CD4-positive, alpha-beta T cell (primary cell): ENCODE data around the gene AAK1. TPM values are rescaled to one million over a fixed set of nuclear protein-coding genes. Genes with fewer than 3 reads are reported as not detected.
A peak's percentile ranks its signal among the peaks of the same experiment; 100 is the strongest.

ENCODE experiments used
- ATAC-seq: fragments of 200-7000 bp; cut with Tn5 transposase; one replicate; pipeline ENCODE4 v1.10.0; 2022; ENCODE audit warnings: mild to moderate bottlenecking; ENCODE audit not compliant: poor library complexity
- CTCF ChIA-PET: fragments of 350-600 bp; sonication (Branson Sonifier 250); formaldehyde crosslinking; loops from one replicate; lab custom pipeline; 2021; ENCODE audit warnings: antibody characterized with exemption, inconsistent platforms; lab: Charles Lee
- POLR2A ChIA-PET: fragments of 350-600 bp; sonication (Branson Sonifier 250); formaldehyde crosslinking; loops from one replicate; lab custom pipeline; 2021; ENCODE audit warnings: antibody characterized with exemption, inconsistent platforms; lab: Charles Lee
- DNase-seq, 14 experiments: peaks; one replicate each; pipeline ENCODE4 v3.0.0-alpha.2; 2013 to 2020; ENCODE audit warnings: mixed read lengths in 2 of 14
- H3K27ac ChIP-seq, 2 donors: one replicate each; pipeline versions ENCODE4 v1.5.1 to v1.7.0; 2013; ENCODE audit warnings: low read length in 2 of 2, low read depth in 1 of 2, mild to moderate bottlenecking in 1 of 2
- H3K27me3 ChIP-seq, 2 experiments: 1 replicate in 1 of 2; 2 replicates in 1 of 2; pipeline versions ENCODE4 v1.6.1 to v1.7.0; 2013; ENCODE audit warnings: low read length in 2 of 2, control low read depth in 1 of 2, mild to moderate bottlenecking in 1 of 2, moderate library complexity in 1 of 2; ENCODE audit not compliant: insufficient read depth in 2 of 2, control insufficient read depth in 1 of 2
- H3K36me3 ChIP-seq: one replicate; pipeline ENCODE4 v1.6.1; 2013; ENCODE audit warnings: low read length, control low read depth; ENCODE audit not compliant: insufficient read depth
- H3K4me1 ChIP-seq: one replicate; pipeline ENCODE4 v1.6.1; 2013; ENCODE audit warnings: low read length, control low read depth; ENCODE audit not compliant: insufficient read depth
- H3K4me3 ChIP-seq: one replicate; pipeline ENCODE4 v1.5.1; 2013; ENCODE audit warnings: mild to moderate bottlenecking, low read length, moderate library complexity
- H3K9me3 ChIP-seq, 2 experiments: 1 replicate in 1 of 2; 2 replicates in 1 of 2; pipeline versions ENCODE4 v1.6.1 to v1.7.0; 2013; ENCODE audit warnings: low read length in 2 of 2, mild to moderate bottlenecking in 2 of 2, control low read depth in 1 of 2, moderate library complexity in 1 of 2; ENCODE audit not compliant: control insufficient read depth in 1 of 2, insufficient read depth in 1 of 2
- H3K27ac Mint-ChIP-seq: one replicate; pipeline ENCODE4 v1.8.0; 2020; ENCODE audit warnings: mixed read lengths
- H3K27me3 Mint-ChIP-seq: one replicate; pipeline ENCODE4 v1.8.0; 2021; ENCODE audit warnings: mixed read lengths
- H3K36me3 Mint-ChIP-seq: one replicate; pipeline ENCODE4 v1.8.0; 2021; ENCODE audit warnings: low read depth, mixed read lengths
- H3K4me1 Mint-ChIP-seq: one replicate; pipeline ENCODE4 v1.8.0; 2021; ENCODE audit warnings: low read depth, mixed read lengths
- H3K4me3 Mint-ChIP-seq: one replicate; pipeline ENCODE4 v1.8.0; 2020; ENCODE audit warnings: mild to moderate bottlenecking, mixed read lengths
- H3K9me3 Mint-ChIP-seq: one replicate; pipeline ENCODE4 v1.8.0; 2020; ENCODE audit warnings: mixed read lengths
- intact Hi-C, 2 experiments: fragments of 100-400 bp; cut with DNase I in 1 of 2; cut with micrococcal nuclease in 1 of 2; formaldehyde crosslinking; loops; one replicate each; pipeline versions ENCODE4 v1.15.1 to v1.9.0; 2023 to 2025; cut with DNase I, micrococcal nuclease
- total RNA-seq, 174 experiments: library from RNA in 2 of 174; stranded (reverse) in 2 of 174; gene quantifications; one replicate each; pipeline ENCODE4 v1.2.3 and lab custom pipeline; 2021 to 2026
- TF ChIP-seq, protein P1 (sequence below): fragments of 200-600 bp; IDR thresholded peaks from one replicate; pipeline ENCODE4 v1.8.0; 2022; ENCODE audit warnings: antibody characterized with exemption, mild to moderate bottlenecking

The AAK1 gene
- total RNA-seq, 2 experiments from 2014 or later, result 201 to 208 TPM

GRCh38 chr2:69689466-69689865 lies 45.9 kb upstream of the AAK1 start:
- Mint-ChIP-seq H3K27ac (peak overlapping the region; percentile 90), H3K36me3 (no peaks in the 10 kb centered on the region), H3K4me3 (peak overlapping the region; percentile 75), H3K4me1 (peaks cover 93% of the 10 kb centered on the region), H3K27me3 (no peaks in the 10 kb centered on the region), H3K9me3 (peaks cover 2% of the 10 kb centered on the region)
- peaks cover 54% of the 10 kb centered on the region for H3K4me1 ChIP-seq
- TF ChIP-seq, protein P1, sequence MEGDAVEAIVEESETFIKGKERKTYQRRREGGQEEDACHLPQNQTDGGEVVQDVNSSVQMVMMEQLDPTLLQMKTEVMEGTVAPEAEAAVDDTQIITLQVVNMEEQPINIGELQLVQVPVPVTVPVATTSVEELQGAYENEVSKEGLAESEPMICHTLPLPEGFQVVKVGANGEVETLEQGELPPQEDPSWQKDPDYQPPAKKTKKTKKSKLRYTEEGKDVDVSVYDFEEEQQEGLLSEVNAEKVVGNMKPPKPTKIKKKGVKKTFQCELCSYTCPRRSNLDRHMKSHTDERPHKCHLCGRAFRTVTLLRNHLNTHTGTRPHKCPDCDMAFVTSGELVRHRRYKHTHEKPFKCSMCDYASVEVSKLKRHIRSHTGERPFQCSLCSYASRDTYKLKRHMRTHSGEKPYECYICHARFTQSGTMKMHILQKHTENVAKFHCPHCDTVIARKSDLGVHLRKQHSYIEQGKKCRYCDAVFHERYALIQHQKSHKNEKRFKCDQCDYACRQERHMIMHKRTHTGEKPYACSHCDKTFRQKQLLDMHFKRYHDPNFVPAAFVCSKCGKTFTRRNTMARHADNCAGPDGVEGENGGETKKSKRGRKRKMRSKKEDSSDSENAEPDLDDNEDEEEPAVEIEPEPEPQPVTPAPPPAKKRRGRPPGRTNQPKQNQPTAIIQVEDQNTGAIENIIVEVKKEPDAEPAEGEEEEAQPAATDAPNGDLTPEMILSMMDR, result no peak
- ATAC-seq (no peak), DNase-seq (peak in 2 of 14 experiments; percentile 32 to 59)
- H3K9me3 ChIP-seq, result no peaks in the 10 kb centered on the region
- H3K27ac ChIP-seq, result peak overlapping the region; percentile 33 to 59
- intact Hi-C loops, result no loop called here
- ChIA-PET POLR2A (interaction anchor here (0.7 to 6.7 kb wide), 2 partner anchors 39 to 44 kb away, joined by 3 to 65 read pairs; partner anchors contain the start of gene AAK1), CTCF (no interaction called here)
- peak overlapping the region; percentile 15 for H3K4me3 ChIP-seq
- no peaks in the 10 kb centered on the region for H3K36me3 ChIP-seq
- H3K27me3 ChIP-seq, result no peaks in the 10 kb centered on the region

DNA sequence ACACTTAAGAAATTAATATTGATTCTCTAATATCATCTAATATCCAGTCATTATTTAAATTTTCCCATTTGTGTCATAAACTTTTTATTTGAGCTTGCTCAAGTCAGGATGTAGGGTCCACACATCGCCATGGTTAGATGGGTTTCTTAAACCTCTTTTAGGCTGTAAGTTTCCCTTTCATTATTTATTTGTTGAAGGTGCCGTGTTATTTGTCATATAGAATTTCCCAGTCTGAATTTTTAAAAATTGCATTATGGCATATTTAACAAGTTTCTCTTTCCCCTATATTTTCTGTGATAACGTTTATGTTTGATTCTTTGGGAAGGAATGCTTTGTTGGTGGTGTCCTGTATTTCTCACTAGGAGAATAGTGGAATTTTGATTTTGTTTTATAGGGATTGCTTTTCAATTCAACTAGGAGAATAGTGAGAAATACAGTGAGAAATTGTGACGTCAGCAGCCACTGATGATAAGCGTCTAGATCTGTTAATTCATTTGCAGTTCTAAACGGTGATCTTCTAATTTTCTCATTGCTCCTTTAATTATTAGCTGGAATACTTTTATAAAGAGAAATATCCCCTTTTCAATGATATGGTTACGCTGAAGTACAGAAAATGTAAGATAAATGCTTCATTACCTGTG lies 44.6 kb upstream of the AAK1 start:
- DNase-seq, result no peak
- CTCF ChIA-PET, result no interaction called here
- Histone ChIP-seq H3K9me3 (no peaks in the 10 kb centered on the region), H3K27ac (peak overlapping the region in 1 of 2 donors; percentile 59), H3K4me1 (peaks cover 48% of the 10 kb centered on the region), H3K4me3 (no peak overlapping the region), H3K36me3 (no peaks in the 10 kb centered on the region), H3K27me3 (no peaks in the 10 kb centered on the region)
- Mint-ChIP-seq H3K4me1 (peaks cover 93% of the 10 kb centered on the region), H3K27ac (peak overlapping the region; percentile 90), H3K36me3 (no peaks in the 10 kb centered on the region), H3K9me3 (peaks cover 2% of the 10 kb centered on the region), H3K4me3 (no peak overlapping the region), H3K27me3 (no peaks in the 10 kb centered on the region)
- POLR2A ChIA-PET, result interaction anchor here (0.7 to 6.7 kb wide), 3 partner anchors 9 to 1306 kb away, joined by 3 to 65 read pairs (median 3); partner anchors contain the start of gene AAK1
- ATAC-seq, result no peak
- TF ChIP-seq, protein P1, result no peak
- intact Hi-C loops, result no loop called here

DNA sequence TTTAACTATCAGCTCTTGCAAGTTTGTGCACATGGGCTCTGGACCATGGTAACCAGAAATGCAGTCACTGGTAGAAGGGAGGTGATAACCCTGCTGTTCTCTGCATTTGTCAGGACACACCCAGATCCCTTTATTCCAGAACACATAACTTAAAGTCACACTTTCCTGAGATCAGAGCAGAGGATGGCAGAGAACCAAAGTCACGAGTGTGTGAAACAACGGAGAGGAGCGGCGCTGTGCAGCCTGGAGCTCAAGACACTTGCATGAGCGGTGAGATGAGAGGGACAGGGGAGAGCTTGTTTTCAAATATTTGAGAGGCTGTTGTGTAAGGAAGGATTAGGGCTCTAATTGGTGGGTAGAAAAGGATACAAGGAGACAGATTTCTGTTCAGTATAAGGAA lies 43.3 kb upstream of the AAK1 start:
- Mint-ChIP-seq H3K4me3 (no peak overlapping the region), H3K27me3 (no peaks in the 10 kb centered on the region), H3K36me3 (no peaks in the 10 kb centered on the region), H3K9me3 (peaks cover 2% of the 10 kb centered on the region), H3K4me1 (peaks cover 86% of the 10 kb centered on the region), H3K27ac (peak overlapping the region; percentile 90)
- Histone ChIP-seq H3K36me3 (no peaks in the 10 kb centered on the region), H3K9me3 (no peaks in the 10 kb centered on the region), H3K27me3 (no peaks in the 10 kb centered on the region), H3K27ac (no peak overlapping the region), H3K4me3 (no peak overlapping the region), H3K4me1 (peaks cover 38% of the 10 kb centered on the region)
- ChIA-PET POLR2A (interaction anchor here (0.6 to 6.7 kb wide), 3 partner anchors 11 to 301 kb away, joined by 3 to 65 read pairs (median 4); partner anchors contain the start of gene AAK1), CTCF (no interaction called here)
- TF ChIP-seq, protein P1, result no peak
- ATAC-seq (no peak), DNase-seq (no peak)
- intact Hi-C loops, result no loop called here
